ENCODE measurements around the gene UTP15.
A peak's percentile ranks its signal among the peaks of the same experiment; 100 is the strongest.

UTP15 gene

DNA sequence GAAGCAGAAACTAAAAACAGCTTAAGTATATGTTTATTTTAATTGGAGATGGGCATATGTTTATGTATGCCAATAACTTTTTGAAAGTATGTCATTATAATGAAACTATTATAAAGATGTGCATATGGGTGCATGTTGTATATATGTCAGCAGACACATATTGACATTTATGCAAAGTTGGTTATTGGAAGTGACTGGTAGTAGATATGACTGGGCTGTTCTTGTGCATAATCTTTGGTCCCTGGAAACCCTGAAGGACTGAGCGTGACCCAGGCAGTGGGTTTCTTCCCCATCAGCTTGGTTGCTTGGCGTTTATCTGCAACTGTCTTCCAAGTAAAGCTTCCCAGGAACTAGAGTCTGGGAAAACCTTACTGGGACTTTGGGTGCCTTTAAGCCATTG lies 25.8 kb upstream of the UTP15 start:
- H3K23ac ChIP-seq (ENCODE audit: low read length in 2 of 2), result no peak overlapping the region
- H2BK120ac ChIP-seq (ENCODE audit: low read depth, low read length), result no peak overlapping the region
- no peak overlapping the region for H3K14ac ChIP-seq (ENCODE audit: low read length in 2 of 2)
- no peak overlapping the region for H2BK5ac ChIP-seq (ENCODE audit: low read depth, low read length, poor library complexity, severe bottlenecking)
- H3K9ac ChIP-seq (ENCODE audit: low read length), result no peak overlapping the region
- H3K27me3 ChIP-seq (ENCODE audit: control insufficient read depth in 1 of 2, insufficient read depth in 1 of 2, low read length in 2 of 2), result peaks cover 0 to 6% of the 10 kb centered on the region in 2 experiments
- no peak overlapping the region for H4K8ac ChIP-seq (ENCODE audit: low read length)
- no peak overlapping the region for H2AFZ ChIP-seq (ENCODE audit: low read depth, low read length)
- no peak overlapping the region for H2BK12ac ChIP-seq (ENCODE audit: low read length in 2 of 2)
- H3K4me1 ChIP-seq (ENCODE audit: control insufficient read depth, insufficient read depth, low read depth, low read length), result no peaks in the 10 kb centered on the region
- peaks cover 6% of the 10 kb centered on the region for H3K9me3 ChIP-seq (ENCODE audit: control insufficient read depth, low read length)
- DNase-seq, result no peak
- H3K4me3 ChIP-seq (ENCODE audit: insufficient read depth in 1 of 2, low read depth in 1 of 2, low read length in 2 of 2), result no peak overlapping the region
- H2BK15ac ChIP-seq (ENCODE audit: low read depth, poor library complexity, severe bottlenecking), result no peak overlapping the region
- H3K36me3 ChIP-seq (ENCODE audit: control insufficient read depth in 1 of 2, insufficient read depth in 2 of 2, low read depth in 1 of 2, low read length in 2 of 2), result no peaks in the 10 kb centered on the region
- no peak overlapping the region for H3K27ac ChIP-seq (ENCODE audit: low read length, poor library complexity, severe bottlenecking)
- 79% methylated on average over 2 of the region's 2 CpGs for whole genome bisulfite sequencing
- H2AK5ac ChIP-seq (ENCODE audit: low read length, severe bottlenecking), result no peak overlapping the region
- no peak overlapping the region for H3K18ac ChIP-seq (ENCODE audit: low read depth in 1 of 2, low read length in 2 of 2)
- no peak overlapping the region for H3K4me2 ChIP-seq (ENCODE audit: low read length, poor library complexity, severe bottlenecking)
- no peaks in the 10 kb centered on the region for H3K79me1 ChIP-seq (replicated peaks; ENCODE audit: low read length, poor library complexity, severe bottlenecking)
- H3K4ac ChIP-seq (ENCODE audit: low read depth in 1 of 2, low read length in 2 of 2), result no peak overlapping the region
- H4K91ac ChIP-seq (ENCODE audit: low read length), result no peak overlapping the region

DNA sequence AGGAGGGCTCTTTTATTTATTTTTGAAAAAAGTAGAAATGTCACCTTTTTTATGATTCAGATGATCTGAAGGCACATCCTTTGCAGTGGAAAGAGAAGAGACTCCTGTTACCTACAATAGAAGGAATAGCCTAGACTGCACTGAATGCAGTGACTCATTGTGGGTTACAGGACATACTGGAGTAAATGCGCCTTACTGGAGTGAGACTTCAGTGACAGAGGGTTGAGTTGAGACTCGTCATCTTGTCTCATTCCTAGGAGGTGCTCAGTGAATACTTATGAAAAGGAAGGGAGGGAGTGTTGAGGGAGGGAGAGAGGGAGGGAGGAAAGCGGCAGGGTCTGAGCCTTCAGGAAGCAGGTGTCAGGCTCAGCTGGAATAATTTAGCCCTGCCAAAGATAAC lies 25.4 kb upstream of the UTP15 start:
- H3K4me2 ChIP-seq (ENCODE audit: low read length, poor library complexity, severe bottlenecking), result no peak overlapping the region
- no peak overlapping the region for H3K27ac ChIP-seq (ENCODE audit: low read length, poor library complexity, severe bottlenecking)
- H3K4ac ChIP-seq (ENCODE audit: low read depth in 1 of 2, low read length in 2 of 2), result no peak overlapping the region
- H4K8ac ChIP-seq (ENCODE audit: low read length), result no peak overlapping the region
- peaks cover 2% of the 10 kb centered on the region for H3K9me3 ChIP-seq (ENCODE audit: control insufficient read depth, low read length)
- H2BK120ac ChIP-seq (ENCODE audit: low read depth, low read length), result no peak overlapping the region
- peak; percentile 74 for DNase-seq
- no peak overlapping the region for H3K4me3 ChIP-seq (ENCODE audit: insufficient read depth in 1 of 2, low read depth in 1 of 2, low read length in 2 of 2)
- H2AK5ac ChIP-seq (ENCODE audit: low read length, severe bottlenecking), result no peak overlapping the region
- no peak overlapping the region for H3K18ac ChIP-seq (ENCODE audit: low read depth in 1 of 2, low read length in 2 of 2)
- no peak overlapping the region for H2BK5ac ChIP-seq (ENCODE audit: low read depth, low read length, poor library complexity, severe bottlenecking)
- H3K36me3 ChIP-seq (ENCODE audit: control insufficient read depth in 1 of 2, insufficient read depth in 2 of 2, low read depth in 1 of 2, low read length in 2 of 2), result no peaks in the 10 kb centered on the region
- peaks cover 0 to 6% of the 10 kb centered on the region in 2 experiments for H3K27me3 ChIP-seq (ENCODE audit: control insufficient read depth in 1 of 2, insufficient read depth in 1 of 2, low read length in 2 of 2)
- no peak overlapping the region for H3K9ac ChIP-seq (ENCODE audit: low read length)
- no peaks in the 10 kb centered on the region for H3K4me1 ChIP-seq (ENCODE audit: control insufficient read depth, insufficient read depth, low read depth, low read length)
- no peak overlapping the region for H4K91ac ChIP-seq (ENCODE audit: low read length)
- H3K23ac ChIP-seq (ENCODE audit: low read length in 2 of 2), result no peak overlapping the region
- H2BK12ac ChIP-seq (ENCODE audit: low read length in 2 of 2), result no peak overlapping the region
- no peak overlapping the region for H2BK15ac ChIP-seq (ENCODE audit: low read depth, poor library complexity, severe bottlenecking)
- 42% methylated on average over 3 of the region's 3 CpGs for WGBS
- no peak overlapping the region for H3K14ac ChIP-seq (ENCODE audit: low read length in 2 of 2)
- H3K79me1 ChIP-seq (replicated peaks; ENCODE audit: low read length, poor library complexity, severe bottlenecking), result no peaks in the 10 kb centered on the region
- H2AFZ ChIP-seq (ENCODE audit: low read depth, low read length), result no peak overlapping the region

GRCh38 chr5:73542020-73542419 lies 23.5 kb upstream of the UTP15 start:
- no peak overlapping the region for H4K8ac ChIP-seq (ENCODE audit: low read length)
- DNase-seq, result no peak
- H3K4me2 ChIP-seq (ENCODE audit: low read length, poor library complexity, severe bottlenecking), result no peak overlapping the region
- H2BK120ac ChIP-seq (ENCODE audit: low read depth, low read length), result no peak overlapping the region
- no peak overlapping the region for H3K14ac ChIP-seq (ENCODE audit: low read length in 2 of 2)
- no peak overlapping the region for H3K9ac ChIP-seq (ENCODE audit: low read length)
- 76% methylated on average over 3 of the region's 4 CpGs for WGBS
- H3K18ac ChIP-seq (ENCODE audit: low read depth in 1 of 2, low read length in 2 of 2), result no peak overlapping the region
- H3K4me1 ChIP-seq (ENCODE audit: control insufficient read depth, insufficient read depth, low read depth, low read length), result no peaks in the 10 kb centered on the region
- no peak overlapping the region for H4K91ac ChIP-seq (ENCODE audit: low read length)
- H3K23ac ChIP-seq (ENCODE audit: low read length in 2 of 2), result no peak overlapping the region
- no peaks in the 10 kb centered on the region for H3K36me3 ChIP-seq (ENCODE audit: control insufficient read depth in 1 of 2, insufficient read depth in 2 of 2, low read depth in 1 of 2, low read length in 2 of 2)
- no peak overlapping the region for H2AFZ ChIP-seq (ENCODE audit: low read depth, low read length)
- no peaks in the 10 kb centered on the region for H3K9me3 ChIP-seq (ENCODE audit: control insufficient read depth, low read length)
- H3K79me1 ChIP-seq (replicated peaks; ENCODE audit: low read length, poor library complexity, severe bottlenecking), result no peaks in the 10 kb centered on the region
- H2BK5ac ChIP-seq (ENCODE audit: low read depth, low read length, poor library complexity, severe bottlenecking), result no peak overlapping the region
- H3K27me3 ChIP-seq (ENCODE audit: control insufficient read depth in 1 of 2, insufficient read depth in 1 of 2, low read length in 2 of 2), result peaks cover 0 to 6% of the 10 kb centered on the region in 2 experiments
- no peak overlapping the region for H3K4me3 ChIP-seq (ENCODE audit: insufficient read depth in 1 of 2, low read depth in 1 of 2, low read length in 2 of 2)
- no peak overlapping the region for H2AK5ac ChIP-seq (ENCODE audit: low read length, severe bottlenecking)
- H2BK12ac ChIP-seq (ENCODE audit: low read length in 2 of 2), result no peak overlapping the region
- H3K27ac ChIP-seq (ENCODE audit: low read length, poor library complexity, severe bottlenecking), result no peak overlapping the region
- H3K4ac ChIP-seq (ENCODE audit: low read depth in 1 of 2, low read length in 2 of 2), result no peak overlapping the region
- no peak overlapping the region for H2BK15ac ChIP-seq (ENCODE audit: low read depth, poor library complexity, severe bottlenecking)

DNA sequence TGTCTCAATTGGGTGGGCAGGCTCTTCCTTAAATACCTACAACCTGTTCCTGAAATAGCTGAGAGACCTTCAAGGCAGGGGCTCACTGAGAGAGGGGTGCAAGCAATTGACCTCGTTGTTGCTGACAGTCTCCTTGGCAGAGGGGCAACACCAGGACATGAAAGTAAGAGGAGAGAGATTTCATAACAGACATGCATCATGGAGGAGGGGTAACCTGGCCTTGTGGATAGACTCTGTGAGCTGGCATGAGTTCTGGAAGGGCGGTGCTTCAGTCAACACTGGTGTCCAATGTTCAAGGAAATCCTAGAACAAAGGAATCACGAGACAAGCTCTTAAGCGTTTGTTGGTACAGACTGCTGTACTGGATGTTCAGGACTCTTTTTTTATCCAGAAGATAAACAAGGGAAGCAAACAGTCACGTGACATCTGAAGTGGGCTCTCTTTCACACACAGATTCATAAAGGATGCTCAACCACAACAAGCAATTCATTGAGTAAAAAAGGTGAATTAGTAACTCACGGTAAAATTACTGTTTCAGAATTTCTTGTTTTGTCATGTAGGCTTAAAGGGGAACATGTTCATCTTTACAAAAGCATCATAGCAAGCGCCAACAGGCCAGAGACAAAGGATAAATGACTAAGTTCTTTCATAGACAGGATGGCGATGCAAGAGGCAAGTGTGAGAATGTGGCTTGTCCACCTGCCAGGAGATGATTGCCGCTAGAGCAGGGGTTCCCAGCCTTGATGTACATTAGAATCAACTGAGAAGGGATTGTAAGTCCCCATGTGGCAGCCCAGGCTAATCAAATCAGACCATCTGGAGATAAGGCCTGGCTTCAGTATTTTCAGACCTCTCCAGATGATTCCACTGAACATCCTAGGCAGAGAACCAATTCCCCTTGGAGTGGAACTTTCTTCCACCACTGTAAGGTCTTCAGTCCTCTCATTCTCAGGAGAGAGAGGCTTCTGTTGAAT lies 20.8 kb upstream of the UTP15 start:
- H3K9me3 ChIP-seq (ENCODE audit: control insufficient read depth, low read length), result no peaks in the 10 kb centered on the region

More for the DNA sequence above, 20.8 kb upstream of the UTP15 start:
- no peak overlapping the region for H3K4me3 ChIP-seq (ENCODE audit: insufficient read depth in 1 of 2, low read depth in 1 of 2, low read length in 2 of 2)
- WGBS, result 93% methylated on average over 8 of the region's 9 CpGs
- H3K23ac ChIP-seq (ENCODE audit: low read length in 2 of 2), result no peak overlapping the region
- peaks cover 0 to 6% of the 10 kb centered on the region in 2 experiments for H3K27me3 ChIP-seq (ENCODE audit: control insufficient read depth in 1 of 2, insufficient read depth in 1 of 2, low read length in 2 of 2)
- no peaks in the 10 kb centered on the region for H3K79me1 ChIP-seq (replicated peaks; ENCODE audit: low read length, poor library complexity, severe bottlenecking)
- no peak overlapping the region for H3K18ac ChIP-seq (ENCODE audit: low read depth in 1 of 2, low read length in 2 of 2)
- no peaks in the 10 kb centered on the region for H3K4me1 ChIP-seq (ENCODE audit: control insufficient read depth, insufficient read depth, low read depth, low read length)
- no peak overlapping the region for H4K8ac ChIP-seq (ENCODE audit: low read length)
- H2AK5ac ChIP-seq (ENCODE audit: low read length, severe bottlenecking), result no peak overlapping the region
- no peak overlapping the region for H3K14ac ChIP-seq (ENCODE audit: low read length in 2 of 2)
- DNase-seq, result no peak
- no peak overlapping the region for H3K4ac ChIP-seq (ENCODE audit: low read depth in 1 of 2, low read length in 2 of 2)
- H4K91ac ChIP-seq (ENCODE audit: low read length), result no peak overlapping the region
- no peak overlapping the region for H3K4me2 ChIP-seq (ENCODE audit: low read length, poor library complexity, severe bottlenecking)
- H3K36me3 ChIP-seq (ENCODE audit: control insufficient read depth in 1 of 2, insufficient read depth in 2 of 2, low read depth in 1 of 2, low read length in 2 of 2), result no peaks in the 10 kb centered on the region
- H2BK120ac ChIP-seq (ENCODE audit: low read depth, low read length), result no peak overlapping the region
- no peak overlapping the region for H2BK15ac ChIP-seq (ENCODE audit: low read depth, poor library complexity, severe bottlenecking)
- no peak overlapping the region for H2BK5ac ChIP-seq (ENCODE audit: low read depth, low read length, poor library complexity, severe bottlenecking)
- no peak overlapping the region for H3K9ac ChIP-seq (ENCODE audit: low read length)
- no peak overlapping the region for H3K27ac ChIP-seq (ENCODE audit: low read length, poor library complexity, severe bottlenecking)
- H2BK12ac ChIP-seq (ENCODE audit: low read length in 2 of 2), result no peak overlapping the region
- H2AFZ ChIP-seq (ENCODE audit: low read depth, low read length), result no peak overlapping the region
